Prostate gland (tissue), 2 donors: ENCODE data around the gene BMPER.

ENCODE experiments used
- CTCF ChIP-seq, 4 experiments: fragments of 200-600 bp in 2 of 4; fragments of 450-650 bp in 2 of 4; sonication (generic) in 2 of 4; IDR thresholded peaks; 1 replicate in 3 of 4; 2 replicates in 1 of 4; pipeline ENCODE4 v1.5.1; 2016 to 2019; ENCODE audit warnings: antibody characterized with exemption in 4 of 4, mild to moderate bottlenecking in 2 of 4, moderate library complexity in 2 of 4
- POLR2A ChIP-seq: fragments of 450-650 bp; IDR thresholded peaks from one replicate; pipeline ENCODE4 v1.6.1; 2016; ENCODE audit warnings: antibody characterized with exemption, mild to moderate bottlenecking
- POLR2AphosphoS5 ChIP-seq: sonication (generic); formaldehyde crosslinking; IDR thresholded peaks from one replicate; pipeline ENCODE4 v1.6.1; 2017; ENCODE audit warnings: antibody characterized with exemption

DNA sequence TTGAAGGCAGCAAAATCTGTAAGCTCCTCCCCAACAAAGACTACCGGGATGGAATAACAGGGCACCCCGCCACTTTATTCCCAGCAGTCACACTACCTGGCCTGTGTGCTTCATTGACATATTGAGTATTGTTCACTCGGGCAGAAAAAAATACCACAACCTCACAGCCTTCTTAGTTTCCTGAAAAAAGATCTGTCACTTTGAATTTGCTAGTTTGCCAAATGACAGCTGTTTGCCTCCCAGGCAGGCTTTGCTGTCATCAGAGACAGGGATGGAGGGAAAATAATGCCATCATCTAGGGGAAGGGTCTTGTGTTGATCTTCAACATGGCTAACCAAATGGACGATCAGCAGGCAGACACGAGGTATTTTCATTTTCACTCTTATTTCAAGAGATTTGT is 26.9 kb downstream of the BMPER start:
- TF ChIP-seq CTCF (IDR thresholded peaks at IDR 0.05) (no peak), POLR2AphosphoS5 (no peak), POLR2A (no peak)
